ENCODE data around the gene ARFRP1.
"Not testable (repeated sequence)": the region's sequence is repeated elsewhere in the genome, so short reads cannot be mapped to it uniquely, and the experiment has no call there.

The ARFRP1 gene

GRCh38 chr20:63680427-63680826 lies 27.3 kb downstream of the ARFRP1 start:
- DNase-seq (ENCODE audit: extremely low spot score, insufficient read length, low read depth), result no peak
- no peak for FAIRE-seq

- FAIRE-seq (no peak), DNase-seq (ENCODE audit: extremely low spot score, insufficient read length, low read depth) (no peak)
These were observed 27.9 kb downstream of the ARFRP1 start for GRCh38 chr20:63679799-63680305.

GRCh38 chr20:63678667-63679465 lies 28.9 kb downstream of the ARFRP1 start:
- no peak for FAIRE-seq
- no peak for DNase-seq (ENCODE audit: extremely low spot score, insufficient read length, low read depth)

GRCh38 chr20:63678071-63678470 lies 29.7 kb downstream of the ARFRP1 start:
- DNase-seq (ENCODE audit: extremely low spot score, insufficient read length, low read depth) (no peak), FAIRE-seq (no peak)

GRCh38 chr20:63675681-63676368 lies 32.0 kb downstream of the ARFRP1 start:
- FAIRE-seq, result no peak
- DNase-seq (ENCODE audit: extremely low spot score, insufficient read length, low read depth), result no peak

- DNase-seq (ENCODE audit: extremely low spot score, insufficient read length, low read depth) (no peak), FAIRE-seq (no peak)
These were observed 33.8 kb downstream of the ARFRP1 start for GRCh38 chr20:63673951-63674350.

- no peak for DNase-seq (ENCODE audit: extremely low spot score, insufficient read length, low read depth)
- no peak for FAIRE-seq
These were observed 35.1 kb downstream of the ARFRP1 start for GRCh38 chr20:63672666-63673065.

GRCh38 chr20:63671695-63672094 lies 36.1 kb downstream of the ARFRP1 start:
- not testable (repeated sequence) for DNase-seq (ENCODE audit: extremely low spot score, insufficient read length, low read depth); FAIRE-seq

GRCh38 chr20:63668351-63668750 lies 39.4 kb downstream of the ARFRP1 start:
- DNase-seq (ENCODE audit: extremely low spot score, insufficient read length, low read depth), result no peak
- FAIRE-seq, result no peak

GRCh38 chr20:63667858-63668257 lies 39.9 kb downstream of the ARFRP1 start:
- FAIRE-seq (no peak), DNase-seq (ENCODE audit: extremely low spot score, insufficient read length, low read depth) (no peak)

GRCh38 chr20:63665708-63666107 lies 42.1 kb downstream of the ARFRP1 start:
- no peak for DNase-seq (ENCODE audit: extremely low spot score, insufficient read length, low read depth)
- no peak for FAIRE-seq

- DNase-seq (ENCODE audit: extremely low spot score, insufficient read length, low read depth), result no peak
- no peak for FAIRE-seq
These were observed 42.7 kb downstream of the ARFRP1 start for GRCh38 chr20:63664861-63665594.

- FAIRE-seq (no peak), DNase-seq (ENCODE audit: extremely low spot score, insufficient read length, low read depth) (no peak)
These were observed 43.5 kb downstream of the ARFRP1 start for GRCh38 chr20:63664143-63664851.

GRCh38 chr20:63663332-63664066 lies 44.3 kb downstream of the ARFRP1 start:
- FAIRE-seq, result no peak
- no peak for DNase-seq (ENCODE audit: extremely low spot score, insufficient read length, low read depth)

GRCh38 chr20:63662813-63663189 lies 45.0 kb downstream of the ARFRP1 start:
- DNase-seq (ENCODE audit: extremely low spot score, insufficient read length, low read depth) (no peak), FAIRE-seq (no peak)

- FAIRE-seq, result no peak
- DNase-seq (ENCODE audit: extremely low spot score, insufficient read length, low read depth), result no peak
These were observed 45.6 kb downstream of the ARFRP1 start for GRCh38 chr20:63661959-63662812.

GRCh38 chr20:63661108-63661507 lies 46.7 kb downstream of the ARFRP1 start:
- no peak for FAIRE-seq
- no peak for DNase-seq (ENCODE audit: extremely low spot score, insufficient read length, low read depth)

- DNase-seq (ENCODE audit: extremely low spot score, insufficient read length, low read depth) (no peak), FAIRE-seq (no peak)
These were observed 47.2 kb downstream of the ARFRP1 start for GRCh38 chr20:63660622-63661021.

Measured in GM18507 (cell line).